GM10847 (cell line): ENCODE measurements around the gene SEBOX.

Experiments used
- POLR2A ChIP-seq: IDR thresholded peaks from 2 replicates; pipeline ENCODE4 v1.6.1; 2011; ENCODE audit not compliant: insufficient read length; ENCODE audit errors: extremely low read depth

SEBOX gene, protein sequence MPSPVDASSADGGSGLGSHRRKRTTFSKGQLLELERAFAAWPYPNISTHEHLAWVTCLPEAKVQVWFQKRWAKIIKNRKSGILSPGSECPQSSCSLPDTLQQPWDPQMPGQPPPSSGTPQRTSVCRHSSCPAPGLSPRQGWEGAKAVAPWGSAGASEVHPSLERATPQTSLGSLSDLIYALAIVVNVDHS

DNA sequence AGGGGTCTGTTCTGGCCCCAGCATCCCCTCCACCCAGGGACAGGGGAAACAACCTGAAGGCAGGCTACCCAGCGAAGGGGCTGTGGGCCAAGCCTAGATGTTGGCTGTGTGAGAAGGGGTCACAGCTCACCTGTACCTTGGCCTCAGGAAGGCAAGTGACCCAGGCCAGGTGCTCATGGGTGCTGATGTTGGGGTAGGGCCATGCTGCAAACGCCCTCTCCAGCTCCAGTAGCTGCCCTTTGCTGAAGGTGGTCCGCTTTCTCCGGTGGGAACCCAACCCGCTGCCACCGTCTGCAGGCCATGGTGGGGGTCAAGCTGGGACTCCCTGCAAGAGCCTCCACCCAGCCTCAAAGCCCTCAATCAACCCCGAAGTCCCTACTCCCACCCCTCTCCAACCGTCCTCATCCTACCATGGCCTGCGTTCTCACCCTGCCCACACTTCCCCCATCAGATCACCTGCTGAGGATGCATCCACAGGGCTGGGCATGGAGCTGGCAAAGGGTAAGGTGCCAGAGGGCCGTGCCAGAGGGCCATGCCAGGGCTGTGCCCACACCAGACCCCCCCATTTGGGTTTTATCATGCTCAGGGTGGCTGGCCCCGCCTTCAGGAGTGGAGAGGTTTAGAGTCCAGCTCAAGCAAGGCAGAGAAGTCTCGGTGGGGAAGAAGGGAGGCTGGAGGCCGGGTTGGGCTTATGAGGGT lies at the start of gene SEBOX:
Gene SEBOX (minus strand): TSS at position 535 of the 699 bp plus-strand sequence. CDS start 48 bp downstream, at position 487.
- TF ChIP-seq POLR2A: no peak

DNA sequence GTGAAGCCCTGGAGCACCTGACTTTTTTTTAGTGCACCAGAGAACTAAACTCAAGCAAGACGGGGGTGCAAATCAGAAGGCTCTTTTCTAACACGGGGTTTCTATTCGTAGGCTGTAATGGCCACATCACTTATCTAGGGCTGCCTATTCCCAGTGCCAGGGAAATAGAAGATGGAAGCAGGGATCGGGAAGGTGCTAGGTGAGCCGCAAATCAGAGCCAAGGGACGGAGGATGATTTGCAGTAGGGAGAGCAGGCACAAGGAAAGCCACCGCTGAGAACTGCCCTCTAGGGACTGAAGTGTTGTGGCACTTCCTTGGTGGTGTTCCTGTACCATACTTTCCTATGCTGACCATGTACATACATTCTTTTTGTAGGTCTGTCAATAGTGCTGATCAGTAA lies 48.8 kb upstream of the SEBOX start:
- TF ChIP-seq POLR2A: no peak

DNA sequence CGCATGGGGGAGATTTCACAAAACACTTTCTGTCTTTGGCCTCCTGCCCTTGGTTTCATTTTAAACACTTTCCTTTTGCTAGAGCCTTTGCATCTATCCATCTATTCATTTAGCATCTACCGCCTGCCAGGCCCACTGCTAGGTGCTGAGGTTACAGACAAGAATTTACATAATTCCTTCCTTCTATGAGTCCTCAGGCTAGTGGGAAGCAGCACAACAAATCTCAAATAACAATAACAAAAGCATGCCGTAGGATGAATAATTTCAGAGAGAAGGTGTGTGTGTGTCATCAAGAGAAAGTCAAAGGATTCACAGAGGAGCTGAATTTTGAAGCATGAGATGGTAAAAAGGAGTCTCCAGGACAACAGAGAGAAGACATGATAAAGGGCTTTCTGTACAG lies 47.1 kb upstream of the SEBOX start:
- TF ChIP-seq POLR2A: no peak

DNA sequence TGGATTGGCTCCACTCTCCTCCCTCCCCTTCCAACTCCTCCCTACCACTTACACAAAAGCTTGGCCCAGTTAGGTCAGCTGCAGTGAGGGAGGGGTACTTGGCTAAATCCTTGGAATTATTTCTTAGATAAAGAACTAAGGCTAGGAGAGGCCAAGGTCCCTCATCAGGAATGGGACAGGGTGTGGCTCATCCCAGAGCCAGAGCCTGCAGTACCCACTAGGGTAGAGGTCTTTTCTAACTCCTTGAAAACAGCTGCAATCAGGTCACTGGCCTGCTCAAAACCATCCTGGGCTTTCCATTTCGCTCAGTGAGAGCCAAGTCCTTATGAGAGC lies 42.9 kb upstream of the SEBOX start:
- TF ChIP-seq POLR2A: no peak

DNA sequence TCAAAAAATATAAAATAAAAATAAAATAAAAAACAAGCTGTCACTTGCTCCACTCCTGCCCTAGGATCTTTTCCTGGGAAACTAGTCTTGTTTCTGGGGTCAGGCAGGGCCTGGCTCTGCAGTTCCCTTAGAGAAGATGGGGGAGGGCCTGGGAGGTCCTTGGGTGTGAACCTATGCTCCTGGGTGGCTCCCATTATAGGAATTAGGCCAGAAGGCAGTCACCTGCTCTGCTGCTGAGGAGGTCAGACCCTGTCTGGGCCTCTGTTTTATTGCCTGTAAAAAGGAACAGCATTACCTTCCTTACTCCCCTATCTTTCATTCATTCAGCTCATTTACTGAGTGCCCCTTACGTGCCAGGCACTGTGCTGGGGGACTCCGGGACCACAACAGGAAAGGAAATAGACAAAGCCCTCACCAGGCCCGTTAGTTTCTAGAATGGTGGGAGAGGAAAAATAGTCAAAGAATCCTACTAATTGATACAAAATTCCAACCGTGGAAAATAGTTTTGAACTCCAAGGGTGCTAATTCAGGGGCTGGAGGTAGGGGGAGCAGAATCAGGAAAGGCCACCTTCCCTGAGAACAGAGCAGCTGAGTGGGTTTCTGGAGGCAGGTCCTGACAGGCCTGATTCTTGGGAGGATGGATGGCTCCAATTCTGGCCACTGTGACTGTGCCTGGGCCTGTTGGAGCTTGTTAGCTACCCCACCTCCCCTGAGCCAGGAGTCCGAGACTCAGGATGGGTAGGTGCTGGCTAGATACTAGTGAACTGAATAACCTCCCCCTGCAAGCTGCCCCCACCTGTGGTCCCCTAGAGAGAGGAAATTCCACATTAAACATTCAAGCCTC lies 42.4 kb upstream of the SEBOX start:
- TF ChIP-seq POLR2A: no peak

DNA sequence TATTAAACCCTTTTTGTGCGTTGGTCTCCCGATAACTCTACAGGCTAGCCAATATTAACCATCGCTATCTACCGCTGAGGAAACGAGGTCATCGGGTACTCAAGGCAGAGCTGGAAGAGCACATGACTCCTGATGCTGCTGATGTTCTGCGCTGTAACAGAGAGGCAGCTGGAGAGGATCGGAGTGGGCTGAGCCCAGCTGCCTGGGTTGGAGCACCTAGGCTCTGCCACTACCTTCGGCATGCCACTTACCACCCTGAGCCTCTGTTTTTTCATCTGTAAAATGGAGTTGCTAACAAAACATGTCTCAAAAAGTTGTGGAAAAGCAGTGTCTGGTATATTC lies 41.4 kb upstream of the SEBOX start:
- TF ChIP-seq POLR2A: no peak

DNA sequence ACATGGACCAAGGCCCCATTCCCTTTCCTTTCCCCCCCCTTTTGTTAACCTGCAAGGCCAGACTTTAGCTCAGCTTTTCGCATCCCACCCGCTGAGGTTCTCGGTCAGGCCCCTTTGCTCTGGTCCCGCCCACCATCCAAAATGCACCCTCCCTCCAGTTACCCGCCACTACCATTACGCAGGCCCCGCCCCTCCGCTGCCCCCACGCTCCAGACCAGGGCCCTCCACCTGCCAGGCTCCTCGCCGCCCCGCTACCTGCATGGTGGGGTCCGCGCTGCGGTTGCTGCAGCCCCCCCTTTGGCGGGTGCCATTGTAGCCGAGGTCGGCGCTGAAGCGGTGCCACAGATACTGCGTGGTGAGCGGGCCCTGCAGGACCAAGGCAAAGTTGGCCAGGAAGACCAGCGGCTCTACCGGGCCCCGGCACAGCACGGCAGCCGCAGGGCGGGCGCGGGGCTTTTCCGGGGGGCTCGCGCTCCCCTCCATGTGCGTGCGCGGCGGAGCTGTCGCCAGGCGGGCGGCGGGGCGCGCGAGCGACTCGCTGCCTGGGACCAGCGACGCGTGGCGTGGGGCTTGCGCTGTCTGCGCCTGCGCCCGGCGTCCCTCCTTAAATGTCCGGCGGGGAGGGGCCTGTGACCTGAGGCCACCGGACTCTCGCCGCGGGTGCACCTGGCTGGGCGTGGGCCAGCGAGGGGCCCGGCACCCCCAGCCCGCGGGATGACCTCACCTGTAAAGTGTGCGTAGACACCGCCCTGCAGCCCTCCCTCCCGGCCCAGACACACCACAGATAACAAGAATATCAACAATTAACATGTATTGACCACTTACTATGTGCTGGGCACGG lies 40.9 kb upstream of the SEBOX start, which contains the start of gene SLC46A1:
Gene SLC46A1 (minus strand): TSS at position 581 of the 841 bp plus-strand sequence. CDS start 98 bp downstream, at position 483.
- TF ChIP-seq POLR2A: peak; percentile 34

DNA sequence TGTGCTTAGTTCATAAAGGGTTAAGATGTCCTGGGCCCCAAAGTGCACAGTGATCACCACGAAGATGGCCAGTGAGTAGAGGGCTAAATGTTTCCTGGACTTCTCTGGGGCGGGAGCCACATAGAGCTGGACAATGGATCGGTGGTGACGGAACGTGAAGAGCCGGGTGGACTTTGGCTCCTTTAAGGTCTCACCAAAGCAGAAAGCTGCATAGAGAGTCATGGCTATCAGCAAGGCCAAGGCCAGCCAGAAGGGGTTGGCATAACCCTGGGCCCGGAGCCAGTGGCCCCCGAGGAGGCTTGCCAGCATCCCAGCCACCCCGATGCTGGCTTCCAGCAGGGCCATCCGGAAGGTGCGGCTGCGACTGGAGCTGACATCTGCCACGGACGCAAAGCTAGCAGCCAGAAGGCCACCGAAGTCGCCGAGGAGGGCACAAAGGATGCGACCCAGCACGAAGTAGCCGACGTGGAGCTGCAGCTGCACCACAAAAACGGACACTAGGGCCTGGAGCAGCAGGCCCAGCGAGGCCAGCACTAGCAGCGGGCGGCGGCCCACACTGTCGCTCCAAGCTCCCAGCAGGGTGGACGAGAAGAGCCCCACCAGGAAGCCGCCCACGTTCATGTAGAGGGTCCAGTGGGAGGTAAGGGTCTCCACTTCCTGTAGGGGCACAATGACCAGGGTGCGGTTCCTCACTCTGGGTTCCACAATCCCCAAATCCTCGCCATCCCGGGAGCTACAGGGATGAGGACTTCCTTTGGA lies 40.0 kb upstream of the SEBOX start:
- no peak for TF ChIP-seq POLR2A

DNA sequence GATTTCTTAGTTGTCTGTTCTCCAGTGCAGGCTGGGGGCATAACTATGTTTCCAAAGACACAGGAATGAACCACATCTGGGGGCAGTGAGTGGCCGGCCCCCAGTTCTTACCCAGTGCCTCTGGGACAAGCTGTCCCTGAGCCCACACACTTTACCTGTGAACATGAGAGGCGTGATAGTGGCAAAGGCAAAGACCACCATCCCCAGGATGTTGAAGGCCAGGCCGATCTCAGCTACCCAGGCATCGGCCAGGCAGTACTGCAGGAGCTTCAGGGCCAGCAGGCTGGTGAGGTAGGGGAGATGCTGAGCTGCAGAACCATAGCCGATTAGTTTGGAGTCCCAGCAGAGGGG lies 39.4 kb upstream of the SEBOX start:
- no peak for TF ChIP-seq POLR2A

DNA sequence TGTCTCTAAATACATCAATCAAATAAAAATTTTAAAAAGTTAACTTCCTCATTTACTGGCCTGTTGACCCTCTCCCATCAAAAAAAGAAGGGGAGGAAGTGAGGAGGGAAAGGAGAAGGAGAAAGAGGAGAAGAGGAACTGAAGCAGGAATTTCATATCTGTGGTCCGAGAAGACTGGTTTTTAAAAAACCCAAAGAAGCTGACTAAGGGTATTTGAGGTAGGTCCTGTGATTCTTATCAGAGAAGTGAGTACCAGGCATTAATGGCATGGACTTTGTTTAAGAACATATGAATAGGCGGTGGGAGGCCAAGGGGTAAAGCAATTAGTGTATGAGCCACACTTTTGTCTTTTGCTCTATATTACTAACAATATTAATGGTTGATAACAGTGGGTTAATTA lies 39.0 kb upstream of the SEBOX start:
- no peak for TF ChIP-seq POLR2A

DNA sequence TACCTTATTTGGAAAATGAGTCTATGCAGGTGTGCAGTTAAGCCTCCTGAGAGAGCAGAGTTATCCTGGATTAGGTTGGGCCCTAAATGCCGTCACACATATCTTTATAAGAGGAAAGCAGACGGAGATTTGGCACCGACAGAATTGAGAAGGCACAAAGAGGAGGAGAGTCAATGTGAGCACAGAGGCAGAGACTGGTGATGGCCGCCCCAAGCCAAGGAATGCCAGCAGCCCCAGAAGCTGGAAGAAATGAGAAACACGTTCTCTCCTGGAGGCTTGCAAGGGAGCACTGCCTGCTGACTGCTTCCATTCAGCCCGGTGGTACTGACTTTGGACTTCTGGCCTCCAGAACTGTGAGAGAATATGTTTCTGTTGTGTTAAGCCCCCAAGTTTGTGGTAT lies 37.8 kb upstream of the SEBOX start:
- no peak for TF ChIP-seq POLR2A

DNA sequence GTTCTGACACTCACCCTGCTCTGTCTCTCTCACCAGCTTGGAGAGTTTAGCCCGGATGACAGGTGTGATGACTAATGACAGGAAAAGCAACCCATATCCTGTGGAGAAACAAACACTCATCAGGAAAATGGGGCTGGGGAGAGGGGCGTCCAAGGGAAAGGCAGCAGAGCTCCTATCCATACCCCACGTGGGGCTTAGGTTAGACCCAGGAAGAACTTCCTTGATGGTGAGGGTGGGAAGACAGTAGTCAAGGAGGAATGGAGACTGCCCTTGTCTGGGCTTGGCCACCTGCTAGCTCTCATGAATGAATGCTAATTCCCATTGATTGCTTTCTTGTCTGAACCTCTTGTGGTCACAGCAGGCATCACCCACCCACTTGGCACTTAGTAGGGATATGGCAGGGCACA lies 37.2 kb upstream of the SEBOX start:
- no peak for TF ChIP-seq POLR2A

DNA sequence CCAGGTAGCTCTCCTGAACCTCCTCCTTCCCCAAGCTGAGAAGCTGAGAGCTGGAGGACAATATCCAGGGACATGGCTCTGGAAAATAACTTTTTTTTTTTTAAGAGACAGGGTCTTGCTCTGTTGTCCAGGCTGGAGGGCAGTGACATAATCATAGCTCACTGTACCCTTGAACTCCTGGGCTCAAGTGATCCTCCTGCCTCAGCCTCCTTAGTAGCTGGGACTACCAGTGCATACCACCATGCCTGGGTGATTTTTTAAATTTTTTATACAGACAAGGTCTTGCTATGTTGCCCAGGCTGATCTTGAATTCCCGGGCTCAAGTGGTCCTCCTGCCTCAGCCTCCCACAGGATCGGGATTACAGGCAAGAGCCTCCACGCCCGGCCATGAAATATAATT lies 34.8 kb upstream of the SEBOX start:
- no peak for TF ChIP-seq POLR2A

DNA sequence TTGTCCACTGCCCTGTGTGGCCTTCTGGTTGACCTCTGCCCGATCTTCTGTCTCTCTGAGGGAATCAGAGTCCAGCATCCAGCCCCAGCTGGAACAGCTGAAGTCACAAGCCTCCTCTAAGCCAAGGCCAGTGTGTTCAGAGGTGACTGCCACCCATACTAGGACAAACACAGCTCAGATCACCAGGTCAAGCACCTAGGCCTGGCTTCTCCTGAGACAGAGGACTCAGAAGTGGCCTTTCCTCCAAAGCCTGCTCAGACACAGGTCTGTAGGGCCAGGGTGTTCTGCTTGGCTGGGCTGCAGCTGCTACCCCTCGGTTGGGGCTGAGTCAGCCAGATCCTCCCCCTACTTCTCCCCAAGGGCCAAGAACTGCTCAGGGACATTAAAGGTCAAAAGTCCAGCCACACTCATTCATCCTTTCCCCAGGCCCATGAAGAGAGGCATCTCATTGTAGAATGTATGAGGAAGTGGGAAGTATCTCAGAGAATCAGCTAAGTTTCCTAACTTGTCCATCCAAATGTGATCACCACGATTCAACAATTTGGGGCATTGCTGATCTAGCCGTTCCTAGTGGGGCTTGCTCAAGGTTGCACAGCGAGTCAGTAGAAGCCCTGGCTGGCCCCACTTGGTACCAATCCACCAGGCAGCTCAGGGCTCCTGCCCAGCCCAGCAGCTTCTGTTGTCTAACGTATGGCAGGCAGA lies 33.4 kb upstream of the SEBOX start:
- TF ChIP-seq POLR2A: no peak
